Left ventricle myocardium superior (tissue), 1 donor: ENCODE measurements around the gene L1CAM. TPM values are rescaled to one million over a fixed set of nuclear protein-coding genes. Genes with fewer than 3 reads are reported as not detected.

Experiments used
- ATAC-seq: fragments of 200-7000 bp; cut with Tn5 transposase; one replicate; pipeline ENCODE4 v1.9.1; 2020; ENCODE audit warnings: mild to moderate bottlenecking, moderate library complexity
- DNase-seq: peaks from one replicate; pipeline ENCODE4 v3.0.0-alpha.2; 2020
- intact Hi-C: fragments of 100-400 bp; cut with micrococcal nuclease; formaldehyde crosslinking; loops from one replicate; pipeline ENCODE4 v1.11.0; 2022
- total RNA-seq: library from RNA; stranded (reverse); fragmentation: NEBNext Ultra II Directional; extraction: Animal tissue kit (Norgen Biotek cat#: 25700); gene quantifications from one replicate; pipeline ENCODE4 v1.2.1, GENCODE V29; 2021
- donor health status: DM: no; HTN: yes; CAD: no; lungs with severe emphysema.

L1CAM gene
- total RNA-seq, 1 donor from 2014 or later: 4.8 TPM

DNA sequence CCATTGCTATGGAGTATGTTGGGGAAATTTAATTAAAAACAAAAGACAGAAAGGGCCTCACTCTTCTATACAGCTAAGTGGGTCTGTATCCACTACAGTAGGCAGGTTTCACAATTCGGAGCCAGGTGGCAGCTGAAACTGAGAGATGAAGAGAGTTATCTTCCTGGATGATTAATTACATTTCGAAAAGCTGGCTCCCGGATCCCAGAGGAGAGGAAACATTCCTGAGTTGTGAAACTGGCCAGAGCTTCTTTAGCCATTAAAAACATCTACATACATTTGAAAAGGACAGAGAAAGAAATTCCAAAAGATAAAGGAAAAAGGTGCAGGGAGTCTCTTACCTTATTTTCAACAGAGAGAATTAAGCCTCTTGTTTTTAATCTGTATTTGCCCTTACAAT, 40.1 kb downstream of the L1CAM start:
- intact Hi-C loops: no loop called here
- ATAC-seq (no peak), DNase-seq (no peak)

DNA sequence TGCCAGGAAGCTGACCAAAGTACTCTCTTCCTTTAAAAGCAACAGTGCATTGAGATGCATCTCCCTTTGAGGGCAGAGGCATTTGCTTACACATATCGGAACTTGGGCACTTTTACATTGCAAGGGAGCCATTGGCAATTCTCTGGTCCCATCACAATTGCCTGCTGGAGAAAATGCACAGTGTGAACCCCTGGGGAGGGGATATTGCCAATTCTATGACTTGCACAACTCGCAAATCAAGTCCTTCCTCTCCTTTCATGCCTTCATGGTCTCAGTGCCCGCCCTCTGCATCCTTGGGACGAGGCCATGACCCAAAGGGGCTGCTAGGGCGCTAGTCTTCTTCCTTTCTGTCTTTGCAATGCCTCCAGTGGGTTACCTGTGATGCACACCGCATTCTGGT, 40.8 kb downstream of the L1CAM start:
- no peak for DNase-seq
- ATAC-seq: no peak
- intact Hi-C loops: no loop called here

- ATAC-seq: no peak
- DNase-seq: no peak
- intact Hi-C loops: no loop called here
Observed at GRCh38 chrX:153844509-153845082, 41.4 kb downstream of the L1CAM start.

DNA sequence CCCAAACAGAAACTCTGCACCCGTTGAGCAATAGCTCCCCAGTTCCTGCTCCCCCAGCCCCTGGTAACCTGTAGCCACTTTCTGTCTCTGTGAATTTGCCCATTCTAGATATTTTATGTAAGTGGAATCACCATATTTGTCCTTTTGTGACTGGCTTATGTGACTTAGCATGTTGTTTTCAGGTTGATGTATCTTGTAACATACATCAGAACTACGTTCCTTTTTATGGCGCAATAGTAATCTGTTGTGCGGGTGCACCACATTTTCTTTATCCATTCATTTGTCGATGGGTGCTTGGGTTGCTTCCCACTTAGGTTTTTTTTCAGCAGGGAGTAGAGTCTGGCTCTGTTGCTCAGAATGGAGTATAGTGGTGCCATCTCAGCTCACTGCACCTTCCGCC, 49.1 kb downstream of the L1CAM start:
- DNase-seq (no peak), ATAC-seq (no peak)
- intact Hi-C loops: no loop called here

DNA sequence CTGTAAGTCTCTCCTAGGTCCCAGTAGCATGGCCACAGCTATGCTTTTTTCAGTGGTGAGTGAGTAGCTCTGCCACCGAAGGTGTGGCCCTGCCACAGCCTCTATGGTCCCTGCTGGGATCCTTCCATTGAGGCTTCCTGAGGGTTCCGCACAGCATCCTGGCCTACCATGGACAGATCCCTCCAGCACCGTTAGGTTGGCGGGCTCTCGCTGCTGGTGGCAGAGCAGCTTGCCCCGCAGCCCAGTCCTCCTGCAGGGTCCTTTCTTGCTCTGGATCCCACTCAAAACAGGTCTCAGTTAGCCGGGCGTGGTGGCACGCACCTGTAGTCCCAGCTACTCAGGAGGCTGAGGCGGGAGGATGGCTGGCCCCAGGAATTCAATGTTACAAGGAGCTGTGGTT, 53.2 kb downstream of the L1CAM start:
- intact Hi-C loops: no loop called here
- ATAC-seq: no peak
- DNase-seq: no peak

DNA sequence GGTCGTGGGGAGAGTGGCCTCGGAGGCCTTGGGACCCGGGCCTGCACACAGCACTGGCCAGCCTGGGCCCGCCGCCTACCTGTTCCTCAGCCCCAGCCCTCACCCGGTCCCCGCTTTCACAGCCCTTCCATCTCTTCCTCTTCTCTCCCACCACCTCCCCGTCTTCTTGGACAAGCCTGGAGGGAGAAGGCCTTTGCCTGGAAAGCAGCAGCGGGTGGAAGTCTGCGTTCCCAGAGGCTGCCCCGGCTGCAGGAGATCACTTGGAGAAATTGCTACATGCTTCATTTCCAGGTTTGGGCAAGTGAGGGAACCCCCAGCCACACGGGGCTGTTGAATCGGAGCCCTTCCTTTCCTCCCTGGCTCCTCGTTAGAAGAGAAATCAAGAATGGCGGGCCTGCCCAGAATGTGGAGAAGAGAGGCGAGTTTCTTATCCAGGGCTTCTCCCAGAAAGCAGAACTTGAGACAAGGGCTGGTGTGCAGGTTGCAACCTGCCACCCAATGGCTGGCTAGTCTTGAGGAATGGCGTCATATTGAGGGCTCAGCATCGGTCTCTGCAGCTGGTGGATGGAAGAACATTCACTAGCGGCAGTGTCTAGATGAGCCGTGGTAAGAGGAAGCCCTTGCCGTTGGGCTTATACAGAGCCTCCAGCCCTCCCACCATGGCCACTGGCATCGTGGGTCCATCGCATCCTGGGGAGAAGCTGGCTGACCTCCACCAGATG, 54.4 kb downstream of the L1CAM start:
- intact Hi-C loops: no loop called here
- ATAC-seq (no peak), DNase-seq (no peak)

GRCh38 chrX:153830640-153831428, 55.1 kb downstream of the L1CAM start:
- DNase-seq: no peak
- intact Hi-C loops: no loop called here
- no peak for ATAC-seq

DNA sequence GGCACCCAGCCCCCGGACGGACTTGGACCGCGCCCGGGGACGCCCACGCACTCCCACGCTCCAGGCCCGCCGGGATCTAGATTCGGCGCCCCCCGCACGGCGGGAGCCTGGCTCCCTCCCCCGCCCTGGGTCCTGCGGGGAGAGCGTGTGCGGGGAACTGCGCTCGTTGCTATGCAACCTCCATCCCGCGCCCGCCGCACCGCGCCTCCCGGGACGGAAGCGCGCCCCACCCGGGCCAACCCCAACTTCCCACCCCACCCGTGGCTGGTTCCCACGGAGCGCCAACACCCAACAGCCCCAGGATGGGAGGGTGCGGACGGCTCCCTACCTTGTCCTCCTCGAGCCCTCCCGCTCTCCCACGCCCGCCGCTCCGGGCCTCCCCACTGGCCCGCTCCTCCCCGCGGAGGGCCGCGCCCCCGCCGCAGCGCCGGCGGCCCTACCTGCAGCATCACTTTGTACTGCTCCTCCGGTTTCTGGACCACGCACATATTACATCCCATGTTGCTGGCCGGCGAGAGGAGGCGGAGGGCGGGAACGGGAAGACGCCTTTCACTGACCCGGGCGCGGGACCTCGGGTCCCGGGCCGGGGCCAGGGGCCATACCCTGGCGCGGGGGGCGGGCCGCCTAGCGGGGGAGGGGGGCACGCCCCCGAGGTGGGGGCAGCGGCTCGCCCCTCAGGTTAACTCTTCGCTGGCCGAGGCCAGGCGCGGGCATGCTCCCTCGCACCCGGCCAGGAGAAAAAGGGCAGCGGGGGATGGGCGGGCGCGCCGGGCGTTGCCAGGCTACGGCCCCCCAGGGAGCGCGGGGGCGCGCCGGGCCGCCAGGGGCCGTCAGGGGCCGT, 56.0 kb downstream of the L1CAM start, which contains the start of gene PDZD4:
TSS of gene PDZD4 (minus strand) at position 746 of the 841 bp plus-strand sequence. CDS start at position 500, 246 bp downstream.
- intact Hi-C loops: no loop called here
- ATAC-seq: peak; percentile 21
- DNase-seq: no peak

- ATAC-seq (peak; percentile 20), DNase-seq (no peak)
- intact Hi-C loops: no loop called here
Observed at GRCh38 chrX:153829549-153829798, 56.5 kb downstream of the L1CAM start.

GRCh38 chrX:153828723-153829548, 57.0 kb downstream of the L1CAM start:
- no peak for DNase-seq
- intact Hi-C loops: no loop called here
- ATAC-seq: peak; percentile 40

GRCh38 chrX:153828308-153828707, 57.7 kb downstream of the L1CAM start:
- intact Hi-C loops: no loop called here
- DNase-seq: no peak
- ATAC-seq: no peak

GRCh38 chrX:153827903-153828302, 58.1 kb downstream of the L1CAM start:
- intact Hi-C loops: no loop called here
- ATAC-seq: no peak
- DNase-seq: no peak

GRCh38 chrX:153827016-153827415, 59.0 kb downstream of the L1CAM start:
- intact Hi-C loops: no loop called here
- ATAC-seq: no peak
- DNase-seq: no peak

DNA sequence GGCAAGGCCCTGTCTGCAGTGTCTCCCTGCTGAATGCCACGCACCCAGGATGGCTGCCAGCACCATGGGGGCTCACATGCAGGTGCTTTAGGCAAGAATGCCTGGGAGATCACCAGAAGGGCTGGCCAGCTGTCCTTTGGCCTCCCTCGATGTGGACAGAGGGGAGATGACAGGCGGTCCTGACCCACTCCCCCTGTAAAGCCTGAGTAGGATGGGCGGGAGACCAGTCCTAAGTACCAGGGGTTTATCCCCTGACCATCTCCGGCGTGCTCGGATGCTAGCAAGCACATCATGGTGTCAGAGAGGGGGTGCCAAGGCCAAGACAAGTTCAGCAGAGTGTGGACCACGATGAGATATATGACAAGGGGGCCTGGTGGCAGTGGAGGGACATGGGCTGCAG, 60.9 kb downstream of the L1CAM start:
- intact Hi-C loops: no loop called here
- ATAC-seq (no peak), DNase-seq (no peak)

DNA sequence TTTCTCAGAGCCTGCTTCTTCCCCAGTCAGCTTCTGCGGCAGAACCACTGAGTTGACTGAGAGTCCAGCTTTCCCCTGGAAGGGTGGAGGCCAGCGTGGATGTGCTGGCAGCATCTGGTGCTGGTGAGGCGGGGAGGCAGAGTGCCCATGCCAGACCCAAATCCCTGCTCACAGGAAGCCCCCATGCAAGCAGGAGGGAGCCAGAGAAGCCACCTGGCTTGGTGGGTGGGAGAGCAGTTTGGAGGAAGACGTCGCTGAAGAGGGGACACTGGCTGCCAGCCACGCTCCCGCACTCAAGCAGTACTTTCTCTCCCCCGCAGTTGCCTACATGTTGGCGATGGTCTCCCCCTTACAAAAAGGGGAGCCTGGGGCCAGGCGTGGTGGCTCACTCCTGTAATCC, 61.6 kb downstream of the L1CAM start:
- ATAC-seq: no peak
- intact Hi-C loops: no loop called here
- DNase-seq: no peak

GRCh38 chrX:153821066-153821465, 64.9 kb downstream of the L1CAM start:
- intact Hi-C loops: no loop called here
- no peak for DNase-seq
- no peak for ATAC-seq

- DNase-seq: no peak
- intact Hi-C loops: no loop called here
- ATAC-seq: no peak
Observed at GRCh38 chrX:153820601-153821000, 65.4 kb downstream of the L1CAM start.

DNA sequence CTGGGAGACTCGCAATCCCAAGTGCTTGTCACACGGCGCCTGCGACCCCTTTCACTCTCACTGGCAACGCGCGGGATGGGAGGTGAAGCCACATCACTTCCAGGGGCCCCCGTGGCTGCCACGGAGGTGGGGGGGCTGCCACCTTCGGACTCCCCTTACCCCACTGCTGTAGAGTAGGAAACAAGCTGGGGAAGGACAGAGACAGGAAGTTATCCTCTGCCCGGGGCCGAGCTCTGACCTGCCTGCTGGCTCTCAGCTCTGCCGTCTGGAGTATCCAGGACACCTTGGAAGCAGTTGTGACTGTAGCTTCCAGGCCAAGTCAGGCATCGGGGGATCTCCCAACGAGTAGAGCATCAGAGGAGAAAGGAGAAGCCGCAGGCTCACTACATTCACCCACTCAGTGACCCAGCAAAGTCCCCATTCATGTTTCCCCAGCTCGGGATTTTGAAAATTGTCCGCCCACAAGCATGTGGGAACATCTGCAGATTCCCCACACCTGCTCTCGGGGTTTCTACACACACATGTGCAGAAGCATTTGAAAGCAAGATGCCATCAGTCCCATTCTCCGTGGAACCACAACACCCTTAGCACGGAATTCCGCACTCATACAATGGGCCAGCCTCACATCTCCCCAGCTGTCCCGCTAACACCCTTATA, 66.5 kb downstream of the L1CAM start:
- intact Hi-C loops: no loop called here
- ATAC-seq: no peak
- DNase-seq: no peak
